Ammon's horn (tissue), 1 donor: ENCODE data around the gene QRSL1.
"Not testable (repeated sequence)": the region's sequence is repeated elsewhere in the genome, so short reads cannot be mapped to it uniquely, and the experiment has no call there.

ENCODE experiments used
- DNase-seq: peaks from one replicate; pipeline ENCODE4 v3.0.0-alpha.2; 2016; ENCODE audit warnings: low spot score

The QRSL1 gene

GRCh38 chr6:106674541-106675229 is 45.3 kb downstream of the QRSL1 start:
- no peak for DNase-seq

DNA sequence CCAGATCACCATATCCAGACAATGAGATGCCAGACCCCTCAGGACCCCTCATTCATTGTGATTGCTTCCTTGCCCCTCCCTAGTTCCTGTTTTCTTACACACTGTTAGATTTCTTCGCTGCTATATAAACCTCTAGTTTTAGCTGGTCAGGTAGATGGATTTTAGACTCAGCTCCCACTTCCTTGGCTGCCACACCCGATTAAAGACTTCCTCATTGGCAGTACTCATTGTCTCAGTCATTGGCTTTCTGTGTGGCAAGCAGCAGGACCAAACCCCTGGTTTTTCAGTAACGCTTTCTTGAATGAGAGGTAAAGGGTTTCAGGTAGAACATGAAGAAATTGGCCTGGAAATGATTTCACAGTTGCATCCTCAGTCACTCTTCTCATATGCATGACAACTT is 47.9 kb downstream of the QRSL1 start:
- DNase-seq, result no peak

DNA sequence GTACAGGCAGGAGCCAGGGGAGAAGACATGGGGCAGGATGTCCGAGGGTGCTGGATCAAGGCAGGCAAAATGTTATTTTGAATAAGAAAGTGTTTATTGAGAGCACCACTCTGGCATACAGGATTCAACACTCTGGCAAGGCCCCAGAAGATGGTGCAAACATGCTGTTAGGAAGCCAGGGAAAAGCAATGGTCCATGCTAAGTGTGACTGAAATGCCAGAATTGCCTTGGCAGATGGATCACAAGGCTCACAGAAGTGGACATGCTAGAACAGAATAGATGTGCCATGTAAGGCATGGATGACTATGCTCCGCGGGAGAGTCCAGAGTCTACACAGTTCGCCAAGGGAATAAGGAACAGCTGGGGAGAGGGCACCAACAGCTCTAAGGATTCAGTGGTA is 54.6 kb downstream of the QRSL1 start:
- DNase-seq, result no peak

GRCh38 chr6:106685833-106686232 is 56.5 kb downstream of the QRSL1 start:
- no peak for DNase-seq

DNA sequence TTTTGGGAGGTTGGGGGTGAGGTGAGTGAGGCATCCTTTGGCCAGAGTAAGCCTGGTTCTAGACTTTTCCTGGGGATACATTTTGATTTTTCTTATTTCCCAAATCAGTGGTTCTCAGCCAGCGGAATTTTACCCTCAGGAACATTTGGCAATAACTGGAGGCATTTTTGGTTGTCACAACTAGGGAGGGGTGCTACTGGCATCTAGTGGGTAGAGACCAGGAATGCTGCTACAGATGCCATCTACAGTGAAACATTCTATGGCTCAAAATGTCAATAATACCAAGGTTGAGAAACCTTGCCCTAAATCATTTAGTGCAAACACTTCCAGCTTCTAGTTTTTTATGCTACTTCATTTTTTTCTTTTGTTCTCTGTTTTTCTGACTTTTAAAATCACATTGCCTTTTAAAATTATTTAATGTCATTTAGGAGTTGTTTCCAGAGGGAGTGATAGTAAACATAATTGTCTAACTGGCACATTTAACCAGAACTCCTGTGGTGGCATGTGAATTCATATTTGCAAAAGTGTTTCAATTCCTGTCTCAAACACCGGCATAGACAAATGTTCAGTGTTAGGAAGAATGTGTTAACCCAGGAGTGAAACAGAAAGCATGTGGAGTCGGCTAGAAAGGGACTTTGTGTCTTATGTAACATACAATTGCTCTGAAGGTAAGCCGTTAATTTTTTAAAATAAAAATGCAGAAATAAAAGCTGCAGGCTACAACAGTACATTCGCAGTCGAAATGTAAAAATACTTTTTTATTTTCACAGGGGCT is 59.0 kb downstream of the QRSL1 start:
- DNase-seq, result peak; percentile 47

DNA sequence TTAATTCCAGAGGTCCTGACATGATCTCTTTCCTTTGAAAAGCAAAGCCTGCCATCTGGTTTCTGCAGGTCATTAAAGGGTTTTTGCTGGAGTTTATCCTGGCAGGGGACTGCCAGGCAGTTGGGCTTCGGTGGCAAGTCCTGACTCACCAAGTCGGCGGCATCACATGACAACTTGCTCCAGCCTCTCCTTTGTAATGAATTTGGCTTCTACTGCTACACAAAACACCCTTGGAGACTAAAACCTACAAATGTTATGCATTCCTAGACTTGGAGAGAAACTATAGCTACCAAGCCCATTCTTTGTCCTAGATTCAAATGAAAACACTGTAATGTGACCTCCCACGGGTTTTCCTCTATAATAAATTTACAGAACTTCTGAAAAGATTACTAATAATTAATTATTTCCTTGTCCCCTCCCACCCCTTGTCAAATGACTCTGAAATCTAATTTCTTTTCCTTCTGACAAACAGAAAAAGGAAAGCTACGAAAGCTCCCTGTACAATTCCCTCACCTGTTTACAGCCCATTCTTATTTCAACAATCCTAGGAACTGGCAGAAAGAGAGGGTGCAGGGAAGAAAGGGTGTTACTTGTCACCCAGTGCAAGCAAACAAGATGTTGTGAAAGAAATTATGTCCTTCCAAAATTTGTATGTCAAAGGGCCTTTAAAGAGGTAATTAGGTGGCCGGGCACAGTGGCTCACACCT is 62.9 kb downstream of the QRSL1 start:
- DNase-seq, result peak; percentile 65

- no peak for DNase-seq
Observed at GRCh38 chr6:106692819-106693208, 63.4 kb downstream of the QRSL1 start.

DNA sequence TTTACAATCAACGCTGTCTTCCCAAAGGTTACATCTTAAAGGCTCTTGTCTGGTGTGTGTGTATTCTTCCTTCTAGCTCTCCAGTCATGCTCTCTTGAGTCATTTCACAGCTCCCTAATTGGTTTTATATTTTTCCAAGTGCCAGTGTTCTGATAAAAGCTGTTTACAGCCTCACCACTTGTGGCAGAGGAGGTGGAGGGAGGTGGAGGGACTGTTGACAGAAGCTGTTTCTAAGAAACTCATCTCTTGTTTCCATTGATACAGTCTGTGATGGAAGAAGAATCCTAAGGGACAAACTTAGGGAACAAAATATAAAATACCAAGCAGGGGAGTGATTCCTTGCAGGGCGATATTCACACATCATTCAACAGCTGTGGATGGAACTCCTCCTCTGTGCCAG is 64.0 kb downstream of the QRSL1 start:
- peak; percentile 9 for DNase-seq

- no peak for DNase-seq
Observed at GRCh38 chr6:106694343-106694742, 65.0 kb downstream of the QRSL1 start.

DNA sequence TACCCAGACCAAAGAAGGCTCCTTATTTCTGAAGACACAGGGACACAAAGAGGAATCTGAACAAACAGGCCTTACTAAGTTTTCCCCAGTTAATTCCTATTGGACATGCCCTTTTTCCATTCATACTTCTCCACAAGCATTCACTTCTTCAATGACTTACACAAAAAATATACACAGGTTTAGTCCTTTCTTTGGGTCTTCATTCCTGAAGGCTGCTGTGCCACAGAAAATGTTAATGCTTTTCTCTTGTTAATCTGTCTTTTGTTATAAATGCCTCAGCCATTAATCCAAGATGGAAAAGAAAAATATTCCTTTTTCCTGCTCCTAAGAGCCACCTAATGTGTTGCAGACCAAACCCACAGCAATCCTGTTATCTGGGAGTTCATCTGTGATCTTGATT is 71.2 kb downstream of the QRSL1 start:
- no peak for DNase-seq

- DNase-seq, result not testable (repeated sequence)
Observed at GRCh38 chr6:106701201-106701600, 71.8 kb downstream of the QRSL1 start.

GRCh38 chr6:106702046-106702445 is 72.7 kb downstream of the QRSL1 start:
- no peak for DNase-seq

DNA sequence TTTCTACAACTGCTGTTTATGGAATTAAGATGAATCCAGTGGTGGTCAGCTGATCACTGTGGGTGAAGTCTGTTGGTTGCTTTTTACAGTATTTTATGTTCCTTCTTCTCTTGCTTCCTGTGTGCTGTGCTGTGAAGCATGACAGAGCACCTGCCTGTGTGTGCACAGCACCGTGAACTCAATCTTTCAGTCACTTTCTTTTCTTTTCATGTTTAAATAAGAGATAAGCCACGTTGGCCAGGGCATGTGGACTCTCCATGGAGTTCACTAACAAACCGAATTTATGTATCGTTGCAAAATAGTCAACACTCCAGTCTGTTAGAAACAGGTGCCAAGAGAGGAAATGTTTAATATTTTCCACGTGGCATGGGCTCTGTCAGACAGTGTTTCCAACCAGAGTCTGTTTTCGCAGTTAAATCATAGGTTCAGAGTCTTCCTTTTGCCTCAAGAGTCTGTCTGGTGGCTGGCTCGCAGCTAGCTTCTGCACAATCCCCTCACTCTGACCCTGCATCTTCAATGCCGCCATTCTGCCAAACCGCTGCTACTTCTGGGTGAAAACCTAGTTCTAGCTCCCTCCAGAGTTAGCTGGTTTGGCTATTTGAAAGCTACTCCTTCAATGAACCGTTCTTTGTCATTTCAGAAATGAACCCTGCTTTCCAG is 73.2 kb downstream of the QRSL1 start:
- DNase-seq, result no peak

DNA sequence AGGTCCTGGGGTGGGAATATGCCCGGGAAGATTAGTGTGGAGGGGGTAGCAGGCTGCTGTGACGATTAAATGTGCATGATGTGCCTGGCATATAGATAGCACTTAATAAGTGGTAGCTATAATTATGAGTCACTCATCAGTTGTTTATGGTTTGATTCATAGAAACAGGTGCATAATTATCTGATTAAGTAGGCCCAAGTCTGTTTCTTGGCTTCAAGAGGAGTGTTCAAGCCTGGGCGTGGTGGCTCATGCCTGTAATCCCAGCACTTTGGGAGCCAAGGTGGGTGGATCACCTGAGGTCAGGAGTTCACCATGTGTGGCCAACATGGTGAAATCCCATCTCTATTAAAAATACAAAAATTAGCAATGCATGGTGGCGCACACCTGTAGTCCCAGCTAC is 74.9 kb downstream of the QRSL1 start:
- DNase-seq, result no peak

DNA sequence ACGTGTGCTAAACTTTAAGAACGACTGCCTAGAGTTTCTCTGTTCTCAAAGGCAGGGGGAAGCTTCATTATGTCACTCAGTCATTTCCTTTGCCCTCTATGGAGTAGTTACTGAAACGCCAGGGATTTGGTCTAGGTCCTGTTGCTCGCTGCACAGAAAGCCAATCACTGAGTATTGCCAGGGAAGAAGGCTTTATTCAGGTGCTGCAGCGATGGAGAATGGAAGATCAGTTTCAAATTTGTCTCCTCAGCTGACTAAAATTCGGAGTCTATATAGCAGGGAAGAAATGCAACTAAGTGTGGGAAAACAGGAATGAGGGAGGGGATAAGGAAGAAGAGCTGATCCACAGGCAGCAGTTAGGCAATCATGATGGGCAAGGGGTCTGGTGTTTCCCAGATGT is 75.8 kb downstream of the QRSL1 start:
- no peak for DNase-seq

GRCh38 chr6:106710580-106710979 is 81.2 kb downstream of the QRSL1 start:
- no peak for DNase-seq

- no peak for DNase-seq
Observed at GRCh38 chr6:106714281-106714680, 84.9 kb downstream of the QRSL1 start.

DNA sequence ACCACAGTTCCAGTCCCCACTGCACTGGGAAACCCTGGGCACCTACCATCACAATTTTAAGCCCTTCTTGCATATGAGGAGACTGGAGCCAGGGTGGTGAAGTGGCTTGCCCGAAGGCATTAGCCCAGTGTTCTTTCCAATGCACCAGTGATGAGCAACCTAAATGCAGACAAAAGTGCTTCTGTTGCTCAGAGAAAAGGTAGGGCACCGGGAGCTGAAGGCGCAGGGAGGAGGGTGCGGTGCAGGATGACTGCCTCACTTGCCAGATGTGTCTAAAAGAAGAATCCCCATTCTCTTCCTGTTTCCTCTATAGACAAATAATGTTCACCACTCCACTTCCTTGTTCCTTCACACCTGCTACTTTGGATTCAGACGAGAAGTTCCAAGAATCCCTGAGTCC is 86.5 kb downstream of the QRSL1 start:
- DNase-seq, result no peak

DNA sequence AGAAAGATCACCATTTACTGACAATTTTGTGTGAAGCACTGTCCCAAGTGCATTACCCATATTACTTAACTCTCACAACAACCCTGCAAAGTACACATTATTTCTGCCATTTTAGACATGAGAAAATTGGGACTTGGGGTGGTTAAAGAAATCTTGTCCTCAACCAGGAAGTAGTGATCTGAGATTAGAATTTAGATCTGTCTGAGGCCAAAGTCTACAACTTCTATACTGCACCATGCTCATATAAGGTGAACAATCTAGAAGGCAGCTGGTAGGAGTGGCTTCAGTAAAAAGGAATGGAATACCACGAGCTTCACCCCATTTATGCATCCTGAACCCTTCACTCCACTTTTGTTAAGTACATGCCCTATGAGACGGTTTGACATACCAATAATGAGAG is 87.6 kb downstream of the QRSL1 start:
- no peak for DNase-seq
